ENCODE results near the gene SMIM17. TPM values are rescaled to one million over a fixed set of nuclear protein-coding genes. Genes with fewer than 3 reads are reported as not detected.

The SMIM17 gene
- total and polyA plus RNA-seq, 12 donors = 0.07 to 0.67 (median 0.30) TPM; not detected in 6

GRCh38 chr19:56613639-56614038, 29.3 kb upstream of the SMIM17 start:
- intact Hi-C loops (cut with DNase I) = no loop called here
- DNase-seq = no peak
- Histone ChIP-seq H3K27me3 (no peaks in the 10 kb centered on the region), H3K9me3 (replicated peaks in 1 of 3) (peaks cover 0 to 3% (median 0%) of the 10 kb centered on the region in 3 donors), H3K36me3 (replicated peaks in 1 of 2) (no peaks in the 10 kb centered on the region), H3K4me3 (no peak overlapping the region), H3K27ac (no peak overlapping the region), H3K4me1 (replicated peaks in 1 of 2) (no peaks in the 10 kb centered on the region)
- TF ChIP-seq CTCF (IDR thresholded peaks at IDR 0.05) (no peak), POLR2A (IDR thresholded peaks at IDR 0.05) (no peak)
- 90 to 96% (median 93%) methylated on average over 5 of the region's 5 CpGs for WGBS, 4 donors

GRCh38 chr19:56617531-56617930, 25.4 kb upstream of the SMIM17 start:
- no peaks in the 10 kb centered on the region for H3K27me3 ChIP-seq
- H3K9me3 ChIP-seq (replicated peaks in 1 of 3) = no peaks in the 10 kb centered on the region
- H3K27ac ChIP-seq = no peak overlapping the region
- H3K36me3 ChIP-seq (replicated peaks in 1 of 2) = peaks cover 0 to 6% of the 10 kb centered on the region in 2 donors
- TF ChIP-seq CTCF (IDR thresholded peaks at IDR 0.05) (no peak), POLR2A (IDR thresholded peaks at IDR 0.05) (no peak)
- no peak for DNase-seq
- H3K4me1 ChIP-seq (replicated peaks in 1 of 2) = no peaks in the 10 kb centered on the region
- intact Hi-C loops (cut with DNase I) = no loop called here
- no peak overlapping the region for H3K4me3 ChIP-seq
- WGBS, 4 donors = 93 to 95% (median 94%) methylated on average over 7 to 8 of the region's 8 CpGs

DNA sequence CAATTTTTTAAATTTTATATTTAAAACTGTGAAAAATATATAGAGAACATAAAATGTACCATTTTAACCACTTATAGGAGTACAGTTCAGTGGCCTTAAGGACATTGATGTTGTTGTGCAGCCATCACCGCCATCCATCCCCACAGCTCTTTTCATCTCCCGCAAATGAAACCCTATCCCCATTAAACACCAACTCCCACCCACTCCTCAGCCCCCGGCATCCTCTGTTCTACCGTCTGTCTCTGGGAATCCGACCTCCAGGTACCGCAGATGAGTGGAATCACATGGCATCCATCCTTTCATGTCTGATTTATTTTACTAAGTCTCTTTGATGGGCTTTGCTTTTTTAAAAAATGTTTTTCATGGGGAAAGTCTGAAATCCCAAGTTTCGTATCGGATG, 23.8 kb upstream of the SMIM17 start:
- Histone ChIP-seq H3K27me3 (no peaks in the 10 kb centered on the region), H3K36me3 (replicated peaks in 1 of 2) (peaks cover 0 to 6% of the 10 kb centered on the region in 2 donors), H3K27ac (no peak overlapping the region), H3K4me1 (replicated peaks in 1 of 2) (no peaks in the 10 kb centered on the region), H3K4me3 (no peak overlapping the region), H3K9me3 (replicated peaks in 1 of 3) (no peaks in the 10 kb centered on the region)
- 75 to 82% (median 76%) methylated on average over 8 of the region's 8 CpGs for WGBS, 4 donors
- intact Hi-C loops (cut with DNase I) = no loop called here
- TF ChIP-seq CTCF (IDR thresholded peaks at IDR 0.05) = no peak
- no peak for TF ChIP-seq POLR2A (IDR thresholded peaks at IDR 0.05)
- no peak for DNase-seq

GRCh38 chr19:56622374-56622773, 20.6 kb upstream of the SMIM17 start:
- no peak for DNase-seq
- intact Hi-C loops (cut with DNase I) = no loop called here
- TF ChIP-seq POLR2A (IDR thresholded peaks at IDR 0.05) (no peak), CTCF (IDR thresholded peaks at IDR 0.05) (no peak)
- Histone ChIP-seq H3K9me3 (replicated peaks in 1 of 3) (no peaks in the 10 kb centered on the region), H3K36me3 (replicated peaks in 1 of 2) (peaks cover 0 to 6% of the 10 kb centered on the region in 2 donors), H3K27ac (no peak overlapping the region), H3K4me1 (replicated peaks in 1 of 2) (no peaks in the 10 kb centered on the region), H3K27me3 (no peaks in the 10 kb centered on the region), H3K4me3 (no peak overlapping the region)
- 92 to 97% (median 94%) methylated on average over 25 to 37 of the region's 37 CpGs for WGBS, 4 donors

All from adrenal gland (tissue), 12 donors.